SK-N-SH (cell line): ENCODE results near the gene ARFIP1. TPM values are rescaled to one million over a fixed set of nuclear protein-coding genes. Genes with fewer than 3 reads are reported as not detected.

Source experiments
- CTCF ChIA-PET: fragments of 300-600, 350-600 bp; formaldehyde crosslinking; extraction: SDS; loops from one replicate; lab custom pipeline; 2021; lab: Yijun Ruan, JAX
- POLR2A ChIA-PET: fragments of 350-600 bp; sonication (Branson Sonifier 250); formaldehyde crosslinking; extraction: SDS; loops from one replicate; lab custom pipeline; 2020; ENCODE audit warnings: antibody characterized with exemption, inconsistent platforms; lab: Yijun Ruan, JAX
- DNase-seq: peaks from one replicate; pipeline ENCODE4 v3.0.0; 2012
- H2AFZ ChIP-seq: fragments of 200-600 bp; sonication (generic); 2 replicates; pipeline ENCODE4 v1.8.1; 2016; ENCODE audit warnings: antibody characterized with exemption, mild to moderate bottlenecking, low read depth
- H3F3A ChIP-seq: fragments of 200-600 bp; sonication (generic); replicated peaks from 2 replicates; pipeline ENCODE3; 2016; ENCODE audit warnings: antibody characterized with exemption, mild to moderate bottlenecking; ENCODE audit not compliant: insufficient read depth
- H3K27ac ChIP-seq, 2 experiments: fragments of 200-500 bp in 1 of 2; fragments of 200-600 bp in 1 of 2; sonication (Bioruptor generic) in 1 of 2; sonication (generic), shearing (Covaris generic) in 1 of 2; 2 replicates each; pipeline versions ENCODE4 v1.5.1 to v1.6.1; 2014 to 2016; ENCODE audit warnings: low read depth in 2 of 2, inconsistent platforms in 1 of 2, low read length in 1 of 2, mild to moderate bottlenecking in 1 of 2, mixed read lengths in 1 of 2
- H3K27me3 ChIP-seq: fragments of 200-600 bp; sonication (generic), shearing (Covaris generic); 2 replicates; pipeline ENCODE4 v1.6.1; 2016; ENCODE audit warnings: mixed run types; ENCODE audit not compliant: insufficient read depth
- H3K36me3 ChIP-seq, 2 experiments: fragments of 200-500 bp in 1 of 2; fragments of 200-600 bp in 1 of 2; sonication (Bioruptor generic) in 1 of 2; sonication (generic) in 1 of 2; replicated peaks in 1 of 2; 2 replicates each; pipeline versions ENCODE3 to v1.5.1; 2014 to 2016; ENCODE audit warnings: low read length in 1 of 2, mild to moderate bottlenecking in 1 of 2; ENCODE audit not compliant: insufficient read depth in 2 of 2, control insufficient read depth in 1 of 2
- H3K4me1 ChIP-seq, 2 experiments: fragments of 200-500 bp in 1 of 2; fragments of 200-600 bp in 1 of 2; sonication (Bioruptor generic) in 1 of 2; sonication (generic), shearing (Covaris generic) in 1 of 2; 2 replicates each; pipeline versions ENCODE4 v1.5.1 to v1.6.1; 2014 to 2016; ENCODE audit warnings: low read depth in 1 of 2, low read length in 1 of 2, mixed run types in 1 of 2; ENCODE audit not compliant: insufficient read depth in 2 of 2, control insufficient read depth in 1 of 2
- H3K4me2 ChIP-seq: fragments of 200-600 bp; sonication (generic), shearing (Covaris generic); 2 replicates; pipeline ENCODE4 v1.6.1; 2017; ENCODE audit warnings: mixed run types
- H3K4me3 ChIP-seq, 2 experiments: fragments of 200-500 bp in 1 of 2; fragments of 200-600 bp in 1 of 2; sonication (Bioruptor generic) in 1 of 2; sonication (generic), shearing (Covaris generic) in 1 of 2; 2 replicates each; pipeline versions ENCODE4 v1.5.1 to v1.8.1; 2014 to 2016; ENCODE audit warnings: low read depth in 2 of 2, inconsistent platforms in 1 of 2, low read length in 1 of 2, mild to moderate bottlenecking in 1 of 2, mixed read lengths in 1 of 2, moderate library complexity in 1 of 2
- H3K79me2 ChIP-seq: fragments of 200-600 bp; sonication (generic); 2 replicates; pipeline ENCODE4 v1.8.1; 2017; ENCODE audit warnings: mild to moderate bottlenecking; ENCODE audit not compliant: insufficient read depth
- H3K9ac ChIP-seq: fragments of 200-600 bp; sonication (generic); 2 replicates; pipeline ENCODE4 v1.6.1; 2017; ENCODE audit warnings: mixed run types
- H3K9me2 ChIP-seq: fragments of 200-600 bp; sonication (generic); 2 replicates; pipeline ENCODE4 v1.6.1; 2017; ENCODE audit warnings: mixed run types
- H3K9me3 ChIP-seq: fragments of 200-600 bp; sonication (generic); 2 replicates; pipeline ENCODE4 v1.6.1; 2017; ENCODE audit warnings: mixed run types, mild to moderate bottlenecking, moderate library complexity
- H4K20me1 ChIP-seq: fragments of 200-600 bp; sonication (generic); 2 replicates; pipeline ENCODE4 v1.6.1; 2017; ENCODE audit warnings: mild to moderate bottlenecking, mixed run types; ENCODE audit not compliant: insufficient read depth
- CHD2 ChIP-seq: fragments of 150-350 bp; IDR thresholded peaks from 2 replicates; pipeline ENCODE4 v1.6.1; 2018; ENCODE audit warnings: low read length; ENCODE audit not compliant: partially characterized antibody
- FOSL2 ChIP-seq: IDR thresholded peaks from 2 replicates; pipeline ENCODE4 v1.4.0; 2012; ENCODE audit warnings: low read depth, mild to moderate bottlenecking, moderate library complexity, borderline replicate concordance
- FOXJ3 ChIP-seq: sonication (generic); formaldehyde crosslinking; IDR thresholded peaks from 2 replicates; pipeline ENCODE4 v1.5.1; 2020; ENCODE audit warnings: mild to moderate bottlenecking, missing genetic modification reagents
- IRF3 ChIP-seq: fragments of 150-350 bp; IDR thresholded peaks from 2 replicates; pipeline ENCODE4 v1.6.1; 2016; ENCODE audit warnings: mild to moderate bottlenecking, low read depth, low read length
- JUND ChIP-seq: IDR thresholded peaks from 2 replicates; pipeline ENCODE4 v1.4.0; 2012
- MEF2A ChIP-seq: IDR thresholded peaks from 2 replicates; pipeline ENCODE4 v1.4.0; 2012; ENCODE audit warnings: low read depth, borderline replicate concordance
- MXI1 ChIP-seq: IDR thresholded peaks from 2 replicates; pipeline ENCODE4 v1.6.1; 2012; ENCODE audit warnings: mild to moderate bottlenecking, low read depth, low read length, improper control_type of control experiment
- NFIC ChIP-seq: IDR thresholded peaks from 2 replicates; pipeline ENCODE4 v1.4.0; 2012; ENCODE audit warnings: borderline replicate concordance
- NRF1 ChIP-seq: IDR thresholded peaks from 2 replicates; pipeline ENCODE4 v1.6.1; 2012; ENCODE audit warnings: low read depth, mild to moderate bottlenecking, low read length
- POLR2AphosphoS5 ChIP-seq: IDR thresholded peaks from 2 replicates; pipeline ENCODE4 v1.6.1; 2012; ENCODE audit warnings: low read depth, low read length
- RAD21 ChIP-seq: IDR thresholded peaks from 2 replicates; pipeline ENCODE4 v1.6.1; 2012; ENCODE audit warnings: mild to moderate bottlenecking, low read length
- RFX5 ChIP-seq: IDR thresholded peaks from 2 replicates; pipeline ENCODE4 v1.6.1; 2012; ENCODE audit warnings: mild to moderate bottlenecking, improper control_type of control experiment, low read length
- TAF1 ChIP-seq: IDR thresholded peaks from 2 replicates; pipeline ENCODE4 v1.6.1; 2012; ENCODE audit warnings: low read depth, mild to moderate bottlenecking, low read length, moderate library complexity, borderline replicate concordance
- TEAD4 ChIP-seq: IDR thresholded peaks from 2 replicates; pipeline ENCODE4 v1.4.0; 2012; ENCODE audit warnings: mild to moderate bottlenecking, borderline replicate concordance; ENCODE audit not compliant: insufficient read depth
- USF2 ChIP-seq: fragments of 150-350 bp; IDR thresholded peaks from 2 replicates; pipeline ENCODE4 v1.6.1; 2017; ENCODE audit warnings: antibody characterized with exemption, low read length, low read depth, borderline replicate concordance
- YY1 ChIP-seq: IDR thresholded peaks from 2 replicates; pipeline ENCODE4 v1.4.0; 2012; ENCODE audit warnings: low read depth, mild to moderate bottlenecking
- WGBS: methylation state at CpG from one replicate; pipeline ENCODE4 v1.1.6; 2017; ENCODE audit warnings: low lambda C conversion rate; 5-methylcytosine and 5-hydroxymethylcytosine counted together
- polyA plus RNA-seq, 3 experiments: library from polyadenylated mRNA; depleted of rRNA; stranded (reverse); fragments of >200 nt; gene quantifications; 2 replicates each; pipeline ENCODE4 v1.2.3, GENCODE V29; 2012
- TF ChIP-seq, protein P1 (sequence below): IDR thresholded peaks from 2 replicates; pipeline ENCODE4 v1.4.0; 2012; ENCODE audit warnings: low read depth, borderline replicate concordance
- TF ChIP-seq, protein P2 (sequence below): IDR thresholded peaks from 2 replicates; pipeline ENCODE4 v1.4.0; 2012; ENCODE audit warnings: low read depth
- TF ChIP-seq, protein P3 (sequence below): IDR thresholded peaks from 2 replicates; pipeline ENCODE4 v1.4.0; 2012; ENCODE audit warnings: low read depth, borderline replicate concordance

ARFIP1 gene
- polyA plus RNA-seq, 1 of the 3 experiments (the other 2 are of a cell fraction), result 15.7 TPM

- Histone ChIP-seq H3F3A (no peaks in the 10 kb centered on the region), H3K4me1 (no peaks in the 10 kb centered on the region), H2AFZ (no peak overlapping the region), H3K9ac (no peak overlapping the region), H3K27ac (no peak overlapping the region), H3K36me3 (peaks cover 3 to 7% of the 10 kb centered on the region in 2 experiments), H3K4me2 (no peak overlapping the region), H3K79me2 (peaks cover 21% of the 10 kb centered on the region), H3K9me2 (no peaks in the 10 kb centered on the region), H4K20me1 (no peaks in the 10 kb centered on the region), H3K9me3 (peaks cover 10% of the 10 kb centered on the region; the same call in 1 of the 2 replicates), H3K4me3 (no peak overlapping the region), H3K27me3 (no peaks in the 10 kb centered on the region)
- no peak for TF ChIP-seq FOSL2
- TF ChIP-seq NFIC, result no peak
- TF ChIP-seq MXI1, result no peak
- no peak for TF ChIP-seq TEAD4
- TF ChIP-seq IRF3, result no peak
- no peak for TF ChIP-seq RFX5
- no peak for TF ChIP-seq POLR2AphosphoS5
- TF ChIP-seq FOXJ3 (CRISPR knock-in tag), result no peak
- no peak for TF ChIP-seq NRF1
- no peak for TF ChIP-seq JUND
- TF ChIP-seq CHD2, result no peak
- TF ChIP-seq RAD21, result no peak
- TF ChIP-seq, protein P1, sequence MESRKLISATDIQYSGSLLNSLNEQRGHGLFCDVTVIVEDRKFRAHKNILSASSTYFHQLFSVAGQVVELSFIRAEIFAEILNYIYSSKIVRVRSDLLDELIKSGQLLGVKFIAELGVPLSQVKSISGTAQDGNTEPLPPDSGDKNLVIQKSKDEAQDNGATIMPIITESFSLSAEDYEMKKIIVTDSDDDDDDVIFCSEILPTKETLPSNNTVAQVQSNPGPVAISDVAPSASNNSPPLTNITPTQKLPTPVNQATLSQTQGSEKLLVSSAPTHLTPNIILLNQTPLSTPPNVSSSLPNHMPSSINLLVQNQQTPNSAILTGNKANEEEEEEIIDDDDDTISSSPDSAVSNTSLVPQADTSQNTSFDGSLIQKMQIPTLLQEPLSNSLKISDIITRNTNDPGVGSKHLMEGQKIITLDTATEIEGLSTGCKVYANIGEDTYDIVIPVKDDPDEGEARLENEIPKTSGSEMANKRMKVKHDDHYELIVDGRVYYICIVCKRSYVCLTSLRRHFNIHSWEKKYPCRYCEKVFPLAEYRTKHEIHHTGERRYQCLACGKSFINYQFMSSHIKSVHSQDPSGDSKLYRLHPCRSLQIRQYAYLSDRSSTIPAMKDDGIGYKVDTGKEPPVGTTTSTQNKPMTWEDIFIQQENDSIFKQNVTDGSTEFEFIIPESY, result no peak
- TF ChIP-seq USF2, result no peak
- TF ChIP-seq TAF1, result no peak
- no peak for TF ChIP-seq MEF2A
- TF ChIP-seq, protein P2, sequence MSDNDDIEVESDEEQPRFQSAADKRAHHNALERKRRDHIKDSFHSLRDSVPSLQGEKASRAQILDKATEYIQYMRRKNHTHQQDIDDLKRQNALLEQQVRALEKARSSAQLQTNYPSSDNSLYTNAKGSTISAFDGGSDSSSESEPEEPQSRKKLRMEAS, result no peak
- TF ChIP-seq, protein P3, sequence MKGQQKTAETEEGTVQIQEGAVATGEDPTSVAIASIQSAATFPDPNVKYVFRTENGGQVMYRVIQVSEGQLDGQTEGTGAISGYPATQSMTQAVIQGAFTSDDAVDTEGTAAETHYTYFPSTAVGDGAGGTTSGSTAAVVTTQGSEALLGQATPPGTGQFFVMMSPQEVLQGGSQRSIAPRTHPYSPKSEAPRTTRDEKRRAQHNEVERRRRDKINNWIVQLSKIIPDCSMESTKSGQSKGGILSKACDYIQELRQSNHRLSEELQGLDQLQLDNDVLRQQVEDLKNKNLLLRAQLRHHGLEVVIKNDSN, result no peak
- no peak for TF ChIP-seq YY1
- CTCF ChIA-PET, result interaction anchor here (1.8 to 2.3 kb wide), 2 partner anchors 10 to 13 kb away, joined by 5 to 7 read pairs; no protein-coding TSS in a partner anchor
- 88% methylated on average over 4 of the region's 4 CpGs for whole genome bisulfite sequencing
- POLR2A ChIA-PET, result no interaction called here
- no peak for DNase-seq
These were observed 77.2 kb downstream of the ARFIP1 start for GRCh38 chr4:152856960-152857359.
